RWPE2 (cell line): ENCODE results near the gene NEURL1.
A peak's percentile ranks its signal among the peaks of the same experiment; 100 is the strongest.

Source experiments
- ATAC-seq: fragments of 200-7000 bp; cut with Tn5 transposase; 3 replicates; pipeline ENCODE4 v1.9.1; 2021; ENCODE audit warnings: low read depth
- DNase-seq: peaks from one replicate; pipeline ENCODE4 v3.0.0-alpha.2; 2020; ENCODE audit warnings: low spot score
- H3K27ac ChIP-seq: fragments of 450-650 bp; 2 replicates; pipeline ENCODE4 v1.5.1; 2017; ENCODE audit warnings: mild to moderate bottlenecking; ENCODE audit not compliant: poor library complexity, severe bottlenecking
- H3K27me3 ChIP-seq: fragments of 250-450 bp; sonication (Bioruptor Pico); 2 replicates; pipeline ENCODE4 v1.5.1; 2021; ENCODE audit warnings: mild to moderate bottlenecking, moderate library complexity; ENCODE audit not compliant: insufficient read depth, poor library complexity, severe bottlenecking
- H3K36me3 ChIP-seq: fragments of 250-450 bp; sonication (Bioruptor Pico); 2 replicates; pipeline ENCODE4 v1.5.1; 2020; ENCODE audit warnings: low read depth, mild to moderate bottlenecking, moderate library complexity
- H3K4me1 ChIP-seq: fragments of 250-450 bp; sonication (Bioruptor Pico); 2 replicates; pipeline ENCODE4 v1.5.1; 2021; ENCODE audit warnings: mild to moderate bottlenecking, moderate library complexity; ENCODE audit not compliant: insufficient read depth, poor library complexity, severe bottlenecking
- H3K4me3 ChIP-seq: fragments of 250-450 bp; sonication (Bioruptor Pico); 2 replicates; pipeline ENCODE4 v1.5.1; 2021; ENCODE audit warnings: mild to moderate bottlenecking, moderate library complexity; ENCODE audit not compliant: severe bottlenecking
- H3K9me3 ChIP-seq: fragments of 250-450 bp; sonication (Bioruptor Pico); 2 replicates; pipeline ENCODE4 v1.5.1; 2021; ENCODE audit warnings: mild to moderate bottlenecking, moderate library complexity; ENCODE audit not compliant: severe bottlenecking
- TF ChIP-seq, protein P1 (sequence below): fragments of 450-650 bp; IDR thresholded peaks from one replicate; pipeline ENCODE4 v1.5.1; 2017; ENCODE audit warnings: mild to moderate bottlenecking, moderate library complexity; ENCODE audit not compliant: poor library complexity, severe bottlenecking

The NEURL1 gene, protein sequence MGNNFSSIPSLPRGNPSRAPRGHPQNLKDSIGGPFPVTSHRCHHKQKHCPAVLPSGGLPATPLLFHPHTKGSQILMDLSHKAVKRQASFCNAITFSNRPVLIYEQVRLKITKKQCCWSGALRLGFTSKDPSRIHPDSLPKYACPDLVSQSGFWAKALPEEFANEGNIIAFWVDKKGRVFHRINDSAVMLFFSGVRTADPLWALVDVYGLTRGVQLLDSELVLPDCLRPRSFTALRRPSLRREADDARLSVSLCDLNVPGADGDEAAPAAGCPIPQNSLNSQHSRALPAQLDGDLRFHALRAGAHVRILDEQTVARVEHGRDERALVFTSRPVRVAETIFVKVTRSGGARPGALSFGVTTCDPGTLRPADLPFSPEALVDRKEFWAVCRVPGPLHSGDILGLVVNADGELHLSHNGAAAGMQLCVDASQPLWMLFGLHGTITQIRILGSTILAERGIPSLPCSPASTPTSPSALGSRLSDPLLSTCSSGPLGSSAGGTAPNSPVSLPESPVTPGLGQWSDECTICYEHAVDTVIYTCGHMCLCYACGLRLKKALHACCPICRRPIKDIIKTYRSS

DNA sequence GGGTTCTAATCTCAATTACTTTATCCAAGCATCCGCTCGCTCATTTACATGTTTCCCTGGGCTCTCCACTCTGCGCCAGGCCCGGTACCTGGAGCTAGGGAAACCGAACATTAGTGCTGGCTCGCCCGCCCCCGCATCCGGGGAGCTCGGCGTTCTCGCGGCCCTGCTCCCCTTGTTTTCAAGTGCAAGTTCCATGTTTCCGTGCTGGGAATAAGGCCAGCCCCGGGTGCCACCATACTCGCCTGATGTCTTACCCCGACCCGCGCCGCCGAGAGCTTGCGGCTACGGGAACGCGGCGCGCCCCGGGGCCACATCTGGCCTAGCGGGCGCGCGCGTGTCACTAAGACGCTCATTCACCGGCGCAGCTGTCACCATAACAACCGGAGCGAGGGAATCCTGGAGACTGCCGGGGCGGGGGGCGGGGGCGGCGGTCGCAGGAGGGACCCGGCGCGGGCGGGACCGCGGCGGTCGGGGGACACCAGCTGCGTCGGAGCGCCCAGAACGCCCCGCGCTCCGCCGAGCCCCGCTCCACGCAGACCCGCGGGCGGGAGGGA lies at the start of gene NEURL1:
NEURL1 (plus strand) TSS at position 344 of the 554 bp plus-strand sequence. CDS start 683 bp downstream, outside the sequence.
- ATAC-seq (no peak), DNase-seq (no peak)
- TF ChIP-seq, protein P1, sequence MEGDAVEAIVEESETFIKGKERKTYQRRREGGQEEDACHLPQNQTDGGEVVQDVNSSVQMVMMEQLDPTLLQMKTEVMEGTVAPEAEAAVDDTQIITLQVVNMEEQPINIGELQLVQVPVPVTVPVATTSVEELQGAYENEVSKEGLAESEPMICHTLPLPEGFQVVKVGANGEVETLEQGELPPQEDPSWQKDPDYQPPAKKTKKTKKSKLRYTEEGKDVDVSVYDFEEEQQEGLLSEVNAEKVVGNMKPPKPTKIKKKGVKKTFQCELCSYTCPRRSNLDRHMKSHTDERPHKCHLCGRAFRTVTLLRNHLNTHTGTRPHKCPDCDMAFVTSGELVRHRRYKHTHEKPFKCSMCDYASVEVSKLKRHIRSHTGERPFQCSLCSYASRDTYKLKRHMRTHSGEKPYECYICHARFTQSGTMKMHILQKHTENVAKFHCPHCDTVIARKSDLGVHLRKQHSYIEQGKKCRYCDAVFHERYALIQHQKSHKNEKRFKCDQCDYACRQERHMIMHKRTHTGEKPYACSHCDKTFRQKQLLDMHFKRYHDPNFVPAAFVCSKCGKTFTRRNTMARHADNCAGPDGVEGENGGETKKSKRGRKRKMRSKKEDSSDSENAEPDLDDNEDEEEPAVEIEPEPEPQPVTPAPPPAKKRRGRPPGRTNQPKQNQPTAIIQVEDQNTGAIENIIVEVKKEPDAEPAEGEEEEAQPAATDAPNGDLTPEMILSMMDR: no peak
- peaks cover 9% of the 10 kb centered on the region for H3K27me3 ChIP-seq
- peak within 1 kb of the TSS; percentile 32 for H3K4me3 ChIP-seq
- no peak within 1 kb of the TSS for H3K27ac ChIP-seq
- H3K36me3 ChIP-seq: no peaks in the 10 kb centered on the region
- H3K4me1 ChIP-seq: peaks cover 14% of the 10 kb centered on the region
- H3K9me3 ChIP-seq: no peaks in the 10 kb centered on the region

DNA sequence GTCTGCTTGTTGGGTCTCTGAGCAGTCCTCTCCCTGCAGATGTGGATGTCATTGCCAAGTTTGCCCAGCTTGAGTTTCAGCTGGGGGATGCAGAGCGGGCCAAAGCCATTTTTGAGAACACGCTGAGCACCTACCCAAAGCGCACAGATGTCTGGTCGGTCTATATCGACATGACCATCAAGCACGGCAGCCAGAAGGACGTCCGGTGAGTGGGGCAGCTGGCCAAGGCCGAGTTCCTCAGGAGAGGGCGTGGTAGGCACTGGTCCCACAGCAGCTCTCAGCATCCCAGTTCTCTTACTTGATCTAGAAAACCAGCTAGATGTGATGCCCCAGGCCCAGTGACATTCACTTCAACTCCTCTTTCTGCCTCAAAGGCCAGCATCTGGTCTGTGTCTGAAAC lies 49.0 kb upstream of the NEURL1 start:
- Histone ChIP-seq H3K4me3 (no peak overlapping the region), H3K27ac (no peak overlapping the region), H3K27me3 (no peaks in the 10 kb centered on the region), H3K4me1 (peaks cover 2% of the 10 kb centered on the region), H3K9me3 (no peaks in the 10 kb centered on the region), H3K36me3 (peaks cover 72% of the 10 kb centered on the region)
- no peak for DNase-seq
- TF ChIP-seq, protein P1: no peak
- ATAC-seq: no peak

DNA sequence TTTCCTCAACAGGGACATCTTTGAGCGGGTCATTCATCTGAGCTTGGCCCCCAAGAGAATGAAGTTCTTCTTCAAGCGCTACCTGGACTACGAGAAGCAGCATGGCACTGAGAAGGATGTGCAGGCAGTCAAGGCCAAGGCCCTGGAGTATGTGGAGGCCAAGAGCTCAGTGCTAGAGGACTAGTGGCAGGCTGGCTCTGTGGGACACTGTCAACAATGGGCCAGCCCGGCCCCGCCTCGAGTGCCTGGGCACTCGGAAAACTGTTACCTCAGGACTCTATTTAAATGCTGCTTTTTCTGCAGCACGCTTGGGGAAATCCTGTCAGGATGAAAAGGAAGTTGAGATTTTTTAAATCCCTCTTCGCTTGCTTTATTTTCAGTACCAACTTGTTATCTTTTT lies 48.1 kb upstream of the NEURL1 start:
- H3K9me3 ChIP-seq: no peaks in the 10 kb centered on the region
- ATAC-seq: no peak
- H3K4me1 ChIP-seq: peaks cover 2% of the 10 kb centered on the region
- TF ChIP-seq, protein P1: no peak
- DNase-seq: no peak
- no peak overlapping the region for H3K4me3 ChIP-seq
- no peaks in the 10 kb centered on the region for H3K27me3 ChIP-seq
- H3K36me3 ChIP-seq: peaks cover 63% of the 10 kb centered on the region
- H3K27ac ChIP-seq: no peak overlapping the region

DNA sequence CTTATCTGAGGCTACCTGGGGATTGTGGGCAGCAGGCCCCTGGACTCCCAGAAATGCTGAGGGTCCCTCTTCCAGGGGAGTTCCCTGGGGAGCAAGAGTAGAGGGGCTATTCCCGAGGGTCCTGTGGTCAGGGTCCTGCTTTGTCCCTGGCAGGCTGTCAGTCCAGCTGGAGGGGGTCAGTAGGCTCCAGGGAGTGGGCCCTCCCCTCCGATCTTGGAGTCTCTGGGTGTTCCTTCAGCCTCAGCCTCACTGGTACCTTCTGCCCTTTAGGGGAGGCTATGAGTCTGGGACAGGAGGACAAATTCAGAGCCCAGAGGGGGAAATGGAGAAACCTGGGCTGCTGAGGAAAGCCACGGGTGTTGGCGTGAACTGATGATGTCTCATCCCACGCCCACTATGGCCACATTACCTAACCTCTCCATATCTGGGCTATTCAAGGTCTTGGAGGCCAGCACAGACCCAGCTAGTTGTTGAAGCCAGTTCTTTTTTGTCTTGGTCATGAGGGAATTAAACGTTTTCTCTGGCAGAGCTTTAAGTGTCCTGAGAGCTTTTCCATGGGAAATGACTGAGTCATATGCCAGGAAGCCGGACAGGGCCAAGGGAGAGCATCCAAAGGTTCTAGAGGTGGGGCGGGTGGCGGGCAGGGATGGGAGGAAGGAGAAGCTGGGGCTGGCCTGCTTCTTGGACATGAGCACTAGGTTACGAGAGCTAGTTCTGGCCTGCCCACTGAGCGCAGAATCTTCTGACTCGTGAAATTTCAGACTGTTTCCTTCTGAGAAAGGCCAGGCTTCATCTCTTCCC lies 47.5 kb upstream of the NEURL1 start:
- no peaks in the 10 kb centered on the region for H3K9me3 ChIP-seq
- H3K27me3 ChIP-seq: no peaks in the 10 kb centered on the region
- H3K36me3 ChIP-seq: peaks cover 57% of the 10 kb centered on the region
- H3K4me3 ChIP-seq: no peak overlapping the region
- ATAC-seq (no peak), DNase-seq (no peak)
- TF ChIP-seq, protein P1: no peak
- no peak overlapping the region for H3K27ac ChIP-seq
- peaks cover 2% of the 10 kb centered on the region for H3K4me1 ChIP-seq
